Activated T-helper 9 cell treated with anti-CD3 and anti-CD28 coated beads, Interleukin-2, amount 50 U/mL, for 16 hours (primary cell): ENCODE measurements around the gene CRELD1.
"Not testable (repeated sequence)": the region's sequence is repeated elsewhere in the genome, so short reads cannot be mapped to it uniquely, and the experiment has no call there.

ENCODE experiments used
- DNase-seq: peaks from one replicate; pipeline ENCODE4 v3.0.0-alpha.2; 2020; ENCODE audit warnings: low read depth

CRELD1 gene, protein sequence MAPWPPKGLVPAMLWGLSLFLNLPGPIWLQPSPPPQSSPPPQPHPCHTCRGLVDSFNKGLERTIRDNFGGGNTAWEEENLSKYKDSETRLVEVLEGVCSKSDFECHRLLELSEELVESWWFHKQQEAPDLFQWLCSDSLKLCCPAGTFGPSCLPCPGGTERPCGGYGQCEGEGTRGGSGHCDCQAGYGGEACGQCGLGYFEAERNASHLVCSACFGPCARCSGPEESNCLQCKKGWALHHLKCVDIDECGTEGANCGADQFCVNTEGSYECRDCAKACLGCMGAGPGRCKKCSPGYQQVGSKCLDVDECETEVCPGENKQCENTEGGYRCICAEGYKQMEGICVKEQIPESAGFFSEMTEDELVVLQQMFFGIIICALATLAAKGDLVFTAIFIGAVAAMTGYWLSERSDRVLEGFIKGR

DNA sequence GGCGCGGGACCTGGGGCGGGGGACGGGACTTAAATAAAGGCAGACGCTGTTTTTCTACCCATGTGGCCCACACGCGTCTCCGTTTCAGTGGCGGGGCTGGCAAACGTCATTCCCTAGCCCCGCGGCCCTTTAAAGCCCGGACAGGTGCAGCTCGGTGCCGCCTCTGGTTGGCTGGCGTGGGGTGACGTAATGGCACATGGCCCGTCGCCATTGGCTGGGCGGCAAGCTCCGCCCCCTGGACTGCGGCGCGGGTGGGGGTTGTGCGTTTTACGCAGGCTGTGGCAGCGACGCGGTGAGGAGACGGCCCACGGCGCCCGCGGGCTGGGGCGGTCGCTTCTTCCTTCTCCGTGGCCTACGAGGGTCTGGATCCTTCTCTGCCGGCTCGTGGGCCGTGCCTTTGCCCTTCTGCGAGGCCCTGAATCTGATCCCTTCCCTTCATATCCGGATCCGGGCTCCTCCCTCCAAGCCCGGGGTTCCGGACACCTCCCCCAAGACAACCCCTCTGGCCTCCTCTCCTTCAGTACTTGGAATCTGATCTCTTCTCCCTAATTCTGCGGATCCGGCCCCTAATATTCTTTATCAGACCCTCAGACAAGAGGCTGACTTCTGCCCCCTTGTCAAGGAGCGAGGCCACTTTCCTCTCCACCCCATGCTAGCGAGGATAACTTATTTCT is at the start of gene CRELD1:
TSS of gene CRELD1 (plus strand) at position 274 of the 674 bp plus-strand sequence. CDS start 605 bp downstream, outside the sequence.
- peak; percentile 96 for DNase-seq

DNA sequence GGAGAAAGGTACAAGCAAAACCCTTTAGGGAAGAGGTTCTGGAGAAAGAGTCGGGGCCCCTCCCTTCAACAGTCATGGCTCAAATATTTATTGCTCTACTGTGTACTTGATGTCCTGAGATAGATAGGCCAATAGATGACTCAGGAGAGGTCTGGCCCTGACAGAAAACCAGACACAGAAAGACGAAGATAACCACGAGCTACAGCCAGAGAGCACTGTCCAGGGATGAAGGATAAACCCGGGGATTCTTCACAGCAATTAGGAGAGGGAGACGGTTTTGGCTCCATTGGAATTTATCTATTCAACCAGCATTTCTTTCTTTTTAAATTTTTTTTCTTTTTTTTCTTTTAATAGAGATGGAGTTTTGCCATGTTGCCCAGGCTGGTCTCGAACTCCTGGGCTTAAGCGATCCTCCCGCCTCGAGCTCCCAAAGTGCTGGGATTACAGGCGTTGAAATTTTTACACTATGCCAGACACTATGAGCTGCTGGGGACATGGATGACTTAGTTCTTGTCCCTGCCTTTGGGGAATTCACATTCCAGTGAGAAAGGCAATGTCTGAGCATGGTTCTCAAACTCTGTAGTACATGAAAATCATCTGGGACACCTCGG is 49.0 kb upstream of the CRELD1 start:
- no peak for DNase-seq

GRCh38 chr3:9886328-9886727 is 47.3 kb upstream of the CRELD1 start:
- DNase-seq: no peak

DNA sequence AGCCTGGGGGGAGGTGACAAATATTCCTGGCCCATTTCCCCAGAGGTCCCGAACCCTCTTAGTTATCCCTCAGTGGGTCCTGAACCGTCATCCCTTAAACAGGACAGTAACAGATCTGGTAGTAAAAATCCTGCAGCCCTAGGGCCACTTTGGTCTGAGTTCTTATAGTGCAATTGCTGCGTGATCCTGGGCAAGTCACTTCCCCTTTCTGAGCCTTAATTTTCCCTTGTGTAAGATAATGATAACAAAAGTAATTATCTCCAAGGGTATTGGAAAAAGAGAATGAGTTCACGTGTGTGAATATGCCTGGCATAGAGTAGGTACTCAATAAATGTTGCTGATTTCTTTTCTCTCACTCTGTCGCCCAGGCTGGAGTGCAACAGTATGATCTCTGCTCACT is 46.2 kb upstream of the CRELD1 start:
- no peak for DNase-seq

DNA sequence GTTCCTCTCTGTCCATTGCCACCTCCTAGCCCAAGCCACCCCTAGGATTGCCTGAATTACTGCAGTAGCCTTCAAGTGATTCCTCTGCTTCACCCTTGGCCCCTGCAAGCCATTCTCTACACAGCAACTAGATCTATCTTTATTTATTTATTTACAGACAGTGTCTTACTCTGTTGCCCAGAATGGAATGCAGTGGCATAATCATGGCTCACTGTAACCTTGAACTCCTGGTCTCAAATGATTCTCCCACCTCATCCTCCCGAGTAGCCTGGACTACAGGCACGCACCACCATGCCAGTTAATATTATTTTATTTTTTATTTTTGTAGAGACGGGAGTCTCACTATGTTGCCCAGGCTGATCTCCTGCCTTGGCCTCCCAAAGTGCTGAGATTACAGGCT is 45.1 kb upstream of the CRELD1 start:
- no peak for DNase-seq

- no peak for DNase-seq
Observed at GRCh38 chr3:9889405-9889804, 44.2 kb upstream of the CRELD1 start.

DNA sequence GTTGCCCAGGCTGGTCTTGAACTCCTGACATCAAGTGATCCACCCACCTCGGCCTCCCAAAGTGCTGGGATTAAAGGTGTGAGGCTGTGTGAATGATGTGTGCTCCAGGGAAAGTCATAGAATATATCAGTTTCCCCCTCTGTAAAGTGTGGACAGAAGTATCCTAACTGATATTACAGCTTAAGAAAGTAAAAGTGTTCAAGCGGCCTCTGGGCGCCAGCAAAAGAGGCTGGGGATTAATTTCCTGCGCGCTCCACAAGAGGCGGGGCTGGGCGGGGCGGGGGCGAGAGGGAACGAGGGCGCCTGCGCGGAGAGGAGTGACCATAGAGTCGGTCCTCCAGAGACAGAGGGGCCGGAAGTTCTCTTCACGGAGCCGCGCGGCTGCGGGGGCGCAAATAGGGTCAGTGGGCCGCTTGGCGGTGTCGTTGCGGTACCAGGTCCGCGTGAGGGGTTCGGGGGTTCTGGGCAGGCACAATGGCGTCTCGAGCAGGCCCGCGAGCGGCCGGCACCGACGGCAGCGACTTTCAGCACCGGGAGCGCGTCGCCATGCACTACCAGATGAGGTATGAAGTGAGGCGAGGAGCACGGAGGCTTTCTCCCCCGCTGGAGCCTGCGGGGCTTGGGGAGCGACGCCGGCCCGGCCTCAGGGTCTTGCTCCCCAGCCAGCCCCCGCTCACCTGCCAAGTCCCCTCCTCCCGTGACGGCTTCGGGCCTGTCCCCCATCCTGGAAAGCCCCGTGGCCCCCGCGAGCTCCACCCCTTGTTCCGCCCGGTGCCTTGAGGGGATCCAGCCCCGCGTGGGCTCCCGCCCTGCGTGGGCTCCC is 43.2 kb upstream of the CRELD1 start, which contains the start of gene JAGN1:
TSS of gene JAGN1 (plus strand) at position 362 of the 823 bp plus-strand sequence. CDS start at position 475, 113 bp downstream.
- peak; percentile 84 for DNase-seq

DNA sequence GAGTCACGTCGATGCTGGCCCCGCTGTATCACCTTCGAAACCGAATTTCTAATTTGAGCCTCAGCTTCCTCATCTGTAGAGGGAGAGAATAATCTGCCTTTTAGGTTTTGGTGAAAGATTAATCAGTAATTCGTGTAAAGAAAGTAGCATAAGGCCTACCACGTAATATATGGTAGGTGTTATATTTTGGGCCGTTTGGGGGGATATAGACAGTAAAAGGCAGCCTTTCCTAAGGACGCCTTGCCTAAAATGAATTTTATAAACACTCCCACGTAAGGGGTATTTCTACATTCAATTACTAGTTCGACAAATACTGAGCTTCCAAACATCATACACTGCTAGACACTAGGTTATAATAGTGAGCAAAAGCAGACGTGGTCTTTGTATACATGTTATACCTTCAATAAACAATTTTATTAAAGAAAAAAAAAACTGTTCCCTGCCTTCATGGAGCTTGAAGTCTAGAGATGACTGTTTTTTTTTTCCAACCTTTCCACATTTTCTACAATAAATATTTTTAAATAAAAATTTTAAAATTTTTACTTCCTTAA is 42.5 kb upstream of the CRELD1 start:
- DNase-seq: no peak

DNA sequence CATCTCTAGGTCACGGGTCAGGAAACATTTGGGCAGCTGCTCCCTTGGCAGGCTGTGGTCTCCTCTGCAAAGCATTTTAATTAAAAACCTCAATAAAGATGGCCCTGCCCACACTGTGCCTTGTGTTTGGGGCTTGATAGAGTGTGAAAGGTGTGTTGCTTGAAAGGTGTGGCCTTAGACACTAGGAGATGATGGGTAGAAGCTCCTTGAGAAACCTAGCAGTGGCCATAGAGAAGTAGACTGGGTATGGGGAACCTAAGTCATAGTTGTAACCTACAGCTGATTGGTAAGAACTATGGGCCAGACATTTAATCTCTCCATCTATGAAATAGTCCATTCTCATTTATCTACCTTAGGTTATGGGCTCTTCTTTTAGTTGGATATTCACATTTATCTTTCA is 39.9 kb upstream of the CRELD1 start:
- no peak for DNase-seq

DNA sequence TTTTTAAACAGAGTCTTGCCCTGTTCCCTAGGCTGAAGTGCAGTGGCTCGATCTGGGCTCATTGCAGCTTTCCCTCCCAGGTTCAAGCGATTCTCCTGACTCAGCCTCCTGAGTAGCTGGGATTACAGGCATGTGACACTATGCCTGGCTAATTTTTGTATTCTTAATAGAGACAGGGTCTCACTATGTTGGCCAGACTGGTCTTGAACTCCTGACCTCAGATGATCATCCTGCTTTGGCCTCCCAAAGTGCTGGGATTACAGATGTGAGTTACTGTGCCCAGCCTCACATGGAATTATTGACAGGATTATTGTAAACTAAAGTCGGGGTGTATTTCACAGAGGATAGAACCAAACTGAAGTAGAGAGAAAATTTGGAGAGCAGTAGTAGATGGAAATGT is 37.9 kb upstream of the CRELD1 start:
- DNase-seq: not testable (repeated sequence)

GRCh38 chr3:9896755-9897407 is 36.8 kb upstream of the CRELD1 start:
- not testable (repeated sequence) for DNase-seq

DNA sequence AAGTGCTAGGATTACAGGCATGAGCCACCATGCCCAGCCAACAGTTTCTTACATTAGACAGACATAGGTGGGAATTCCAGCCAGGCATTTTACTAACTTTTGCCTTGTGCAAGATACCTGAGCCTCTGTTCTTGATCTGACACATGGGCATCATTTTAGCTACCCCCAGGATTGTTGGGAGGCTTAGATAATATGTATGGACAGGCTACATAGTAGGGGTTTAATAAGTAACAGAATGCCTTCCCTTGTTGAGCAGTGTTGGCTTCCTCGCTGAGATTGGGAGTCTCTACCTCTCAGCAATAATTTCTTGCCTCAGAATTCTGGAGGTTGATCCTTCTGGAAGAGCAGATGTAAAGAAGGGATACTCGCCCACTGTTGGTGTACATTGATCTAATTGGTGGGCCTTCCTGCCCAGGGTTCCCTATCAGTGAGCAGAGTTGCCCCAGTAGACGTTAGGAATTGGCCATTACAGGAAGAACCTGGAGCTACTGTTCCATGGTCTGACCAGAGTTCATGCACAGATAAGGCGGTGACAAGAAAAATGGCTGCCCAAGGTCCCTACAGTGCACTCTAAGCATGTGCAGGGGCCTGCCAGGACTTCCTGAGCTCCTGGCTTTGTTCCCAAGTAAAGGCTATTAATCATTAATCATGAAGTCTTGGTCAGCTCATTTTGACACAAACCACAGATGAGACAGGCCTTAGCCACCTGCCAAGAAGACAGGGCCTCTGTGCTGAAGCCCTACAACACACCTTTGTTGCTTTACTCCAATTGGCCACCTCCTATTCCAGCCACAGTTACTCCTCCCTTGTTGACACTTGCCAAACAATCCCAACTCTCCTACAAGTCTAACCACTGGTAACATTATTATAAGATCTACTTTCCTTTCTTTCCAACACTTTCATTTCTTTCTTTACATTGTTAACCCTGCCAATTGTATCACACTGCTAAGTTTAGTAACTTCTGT is 35.9 kb upstream of the CRELD1 start:
- no peak for DNase-seq

GRCh38 chr3:9898467-9899241 is 35.0 kb upstream of the CRELD1 start:
- DNase-seq: no peak

GRCh38 chr3:9899289-9899791 is 34.3 kb upstream of the CRELD1 start:
- no peak for DNase-seq

DNA sequence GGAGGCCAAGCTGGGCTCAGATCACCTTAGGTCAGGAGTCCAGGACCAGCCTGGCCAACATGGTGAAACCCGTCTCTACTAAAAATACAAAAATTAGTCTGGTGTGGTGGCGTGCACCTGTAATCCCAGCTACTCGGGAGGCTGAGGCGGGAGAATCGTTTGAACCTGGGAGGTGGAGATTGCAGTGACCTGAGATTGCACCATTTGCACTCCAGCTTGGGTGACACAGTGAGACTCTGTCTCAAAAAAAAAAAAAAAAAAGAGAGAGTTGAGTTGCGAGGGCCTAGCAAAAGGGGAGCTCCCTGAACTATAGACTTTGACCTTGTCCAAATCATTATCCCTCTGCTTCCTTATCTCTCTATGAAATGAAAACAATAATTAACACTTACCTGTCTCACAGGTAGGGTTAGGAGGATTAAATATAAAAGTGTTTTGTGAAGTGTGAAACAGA is 32.6 kb upstream of the CRELD1 start:
- DNase-seq: not testable (repeated sequence)

DNA sequence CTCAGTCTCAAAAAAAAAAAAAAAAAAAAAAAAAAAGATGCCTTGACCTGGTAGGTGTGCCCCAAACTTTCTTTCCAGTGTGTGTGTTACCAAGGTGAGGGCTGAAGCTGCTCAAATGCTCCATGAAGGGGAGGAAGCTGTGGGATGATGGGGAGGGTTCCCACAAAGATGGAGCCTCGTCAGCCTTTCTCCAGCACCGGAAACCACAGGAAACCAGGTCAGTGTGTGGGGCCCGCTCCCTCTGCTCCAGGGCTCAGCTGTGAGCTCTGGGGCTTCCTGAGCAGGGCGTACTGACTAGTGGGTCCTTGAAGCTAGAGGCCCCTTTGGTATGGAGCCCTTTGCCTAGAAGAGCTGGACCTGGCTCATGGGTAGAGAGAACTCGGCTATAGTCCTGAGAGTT is 31.7 kb upstream of the CRELD1 start:
- DNase-seq: no peak

GRCh38 chr3:9902372-9903237 is 31.0 kb upstream of the CRELD1 start, which contains the start of gene IL17RE:
Gene IL17RE, plus strand, starts transcription at chr3:9902848. Its CDS starts 85 bp downstream, at chr3:9902933.
- DNase-seq: no peak

DNA sequence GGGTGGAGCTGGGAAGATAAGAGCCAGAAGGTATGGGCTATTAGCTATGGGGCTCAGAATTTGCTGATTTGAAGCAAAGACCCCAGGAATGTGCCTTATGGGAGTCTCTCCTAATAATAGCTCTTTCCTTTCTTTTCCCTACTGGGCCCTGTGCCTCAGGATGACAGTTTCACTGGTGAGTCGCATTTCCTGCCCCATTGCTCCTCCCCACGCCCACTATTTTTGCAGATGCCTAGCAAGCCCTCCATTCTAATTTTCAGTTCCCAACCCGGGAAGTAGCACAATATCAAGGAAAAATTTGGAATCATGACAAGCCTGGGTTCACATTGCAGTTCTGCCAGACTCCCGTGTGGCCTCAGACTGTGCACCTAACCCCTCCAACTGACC is 30.4 kb upstream of the CRELD1 start:
- DNase-seq: no peak
